Gastrocnemius medialis (tissue), 4 donors: Measurements from ENCODE around the gene PSAT1. TPM values are rescaled to one million over a fixed set of nuclear protein-coding genes. Genes with fewer than 3 reads are reported as not detected.
A peak's percentile ranks its signal among the peaks of the same experiment; 100 is the strongest.

Experiments
- ATAC-seq, 2 donors: fragments of 150-250 bp; one replicate each; pipeline ENCODE4 v1.9.1; 2016
- DNase-seq, 2 donors: peaks; one replicate each; pipeline ENCODE4 v3.0.0-alpha.2; 2019
- H3K27ac ChIP-seq, 4 donors: fragments of 200-600 bp; sonication (generic); 1 replicate in 1 of 4; 2 replicates in 3 of 4; pipeline ENCODE4 v1.5.1; 2016 to 2018; ENCODE audit warnings: mild to moderate bottlenecking in 2 of 4, moderate library complexity in 1 of 4
- H3K27me3 ChIP-seq, 3 donors: fragments of 200-600 bp; sonication (generic) in 2 of 3; 1 replicate in 1 of 3; 2 replicates in 2 of 3; pipeline versions ENCODE4 v1.5.1 to v1.6.0; 2016 to 2019; ENCODE audit warnings: mild to moderate bottlenecking in 1 of 3, moderate library complexity in 1 of 3
- H3K36me3 ChIP-seq, 2 donors: fragments of 200-600 bp; sonication (generic) in 1 of 2; one replicate each; pipeline ENCODE4 v1.5.1; 2017 to 2018
- H3K4me1 ChIP-seq, 2 donors: fragments of 200-600 bp; sonication (generic) in 1 of 2; one replicate each; pipeline ENCODE4 v1.5.1; 2016 to 2017; ENCODE audit warnings: mild to moderate bottlenecking in 2 of 2
- H3K4me3 ChIP-seq, 4 donors: fragments of 200-600 bp; sonication (generic) in 3 of 4; 1 replicate in 1 of 4; 2 replicates in 3 of 4; pipeline ENCODE4 v1.5.1; 2016 to 2019; ENCODE audit warnings: mild to moderate bottlenecking in 2 of 4
- H3K9me3 ChIP-seq, 3 donors: fragments of 200-600 bp; sonication (generic) in 2 of 3; 1 replicate in 1 of 3; 2 replicates in 2 of 3; pipeline ENCODE4 v1.5.1; 2016 to 2019
- CTCF ChIP-seq, 5 experiments: fragments of 450-650 bp in 3 of 5; fragments of 200-600 bp in 2 of 5; sonication (generic) in 2 of 5; IDR thresholded peaks in 4 of 5; conservative IDR thresholded peaks in 1 of 5; 1 replicate in 4 of 5; 2 replicates in 1 of 5; pipeline ENCODE4 v1.5.1; 2016 to 2019; ENCODE audit warnings: antibody characterized with exemption in 5 of 5, mild to moderate bottlenecking in 3 of 5, moderate library complexity in 3 of 5
- POLR2A ChIP-seq, 2 donors: fragments of 450-650 bp; IDR thresholded peaks; one replicate each; pipeline ENCODE4 v1.6.1; 2017; ENCODE audit warnings: antibody characterized with exemption in 2 of 2, mild to moderate bottlenecking in 2 of 2, moderate library complexity in 2 of 2
- in situ Hi-C, 4 donors: fragments of 200-750 bp; cut with MboI; loops; one replicate each; pipeline versions ENCODE4 v1.15.0 to v1.8.0; 2017; ENCODE audit warnings: low sequenced_read_pairs in 4 of 4
- intact Hi-C: fragments of 100-400 bp; cut with DNase I; formaldehyde crosslinking; loops from one replicate; pipeline ENCODE4 v1.15.1; 2023; ENCODE audit warnings: low total_unique reads
- total RNA-seq, 4 donors: library from RNA; depleted of rRNA; stranded (reverse); fragments of >200 nt; gene quantifications; one replicate each; pipeline versions ENCODE4 v1.1.0 to v1.2.3, GENCODE V29; 2016

The PSAT1 gene
- total RNA-seq, 4 donors from 2014 or later: 0.33 to 0.52 TPM; not detected in 2

- no peaks in the 10 kb centered on the region for H3K4me1 ChIP-seq
- intact Hi-C loops (no loop called here), in situ Hi-C loops (no loop called here)
- DNase-seq (no peak), ATAC-seq (no peak)
- no peaks in the 10 kb centered on the region for H3K9me3 ChIP-seq
- peaks cover 0 to 35% of the 10 kb centered on the region in 2 donors for H3K36me3 ChIP-seq
- TF ChIP-seq POLR2A (IDR thresholded peaks at IDR 0.05): no peak
- TF ChIP-seq CTCF (IDR thresholded peaks at IDR 0.05 in 4 of 5, conservative IDR thresholded peaks at IDR 0.05 in 1 of 5): no peak
- H3K27ac ChIP-seq: no peak overlapping the region
- H3K4me3 ChIP-seq: no peak overlapping the region
- H3K27me3 ChIP-seq: no peaks in the 10 kb centered on the region
Measured at GRCh38 chr9:78269784-78270183, 27.1 kb upstream of the PSAT1 start.

GRCh38 chr9:78272307-78272706, 24.6 kb upstream of the PSAT1 start:
- intact Hi-C loops: no loop called here

GRCh38 chr9:78273761-78274160, 23.2 kb upstream of the PSAT1 start:
- ATAC-seq (no peak), DNase-seq (no peak)
- intact Hi-C loops: no loop called here
- H3K27ac ChIP-seq: no peak overlapping the region
- H3K36me3 ChIP-seq: peaks cover 0 to 10% of the 10 kb centered on the region in 2 donors
- H3K9me3 ChIP-seq: no peaks in the 10 kb centered on the region
- TF ChIP-seq CTCF (IDR thresholded peaks at IDR 0.05 in 4 of 5, conservative IDR thresholded peaks at IDR 0.05 in 1 of 5): no peak
- TF ChIP-seq POLR2A (IDR thresholded peaks at IDR 0.05): no peak
- no peaks in the 10 kb centered on the region for H3K4me1 ChIP-seq
- H3K27me3 ChIP-seq: no peaks in the 10 kb centered on the region
- H3K4me3 ChIP-seq: no peak overlapping the region
- in situ Hi-C loops: no loop called here

More at GRCh38 chr9:78272307-78272706, 24.6 kb upstream of the PSAT1 start:
- in situ Hi-C loops: no loop called here
- peaks cover 0 to 20% of the 10 kb centered on the region in 2 donors for H3K36me3 ChIP-seq
- ATAC-seq (no peak), DNase-seq (no peak)
- TF ChIP-seq CTCF (IDR thresholded peaks at IDR 0.05 in 4 of 5, conservative IDR thresholded peaks at IDR 0.05 in 1 of 5) (no peak), POLR2A (IDR thresholded peaks at IDR 0.05) (no peak)
- no peaks in the 10 kb centered on the region for H3K4me1 ChIP-seq
- no peaks in the 10 kb centered on the region for H3K9me3 ChIP-seq
- H3K4me3 ChIP-seq: no peak overlapping the region
- no peak overlapping the region for H3K27ac ChIP-seq
- H3K27me3 ChIP-seq: no peaks in the 10 kb centered on the region

- H3K36me3 ChIP-seq: no peaks in the 10 kb centered on the region
- no peak overlapping the region for H3K4me3 ChIP-seq
- no peaks in the 10 kb centered on the region for H3K27me3 ChIP-seq
- DNase-seq (no peak), ATAC-seq (peak; percentile 66 to 73)
- no peaks in the 10 kb centered on the region for H3K9me3 ChIP-seq
- H3K27ac ChIP-seq: no peak overlapping the region
- intact Hi-C loops (no loop called here), in situ Hi-C loops (no loop called here)
- no peak for TF ChIP-seq POLR2A (IDR thresholded peaks at IDR 0.05)
- no peak for TF ChIP-seq CTCF (IDR thresholded peaks at IDR 0.05 in 4 of 5, conservative IDR thresholded peaks at IDR 0.05 in 1 of 5)
- peaks cover 0 to 8% of the 10 kb centered on the region in 2 donors for H3K4me1 ChIP-seq
Measured at GRCh38 chr9:78278177-78278777, 18.6 kb upstream of the PSAT1 start.

GRCh38 chr9:78278801-78279200, 18.1 kb upstream of the PSAT1 start:
- TF ChIP-seq CTCF (IDR thresholded peaks at IDR 0.05 in 4 of 5, conservative IDR thresholded peaks at IDR 0.05 in 1 of 5) (no peak), POLR2A (IDR thresholded peaks at IDR 0.05) (no peak)
- intact Hi-C loops: no loop called here
- Histone ChIP-seq H3K27me3 (no peaks in the 10 kb centered on the region), H3K4me1 (peaks cover 0 to 8% of the 10 kb centered on the region in 2 donors), H3K4me3 (no peak overlapping the region), H3K36me3 (no peaks in the 10 kb centered on the region), H3K9me3 (no peaks in the 10 kb centered on the region), H3K27ac (no peak overlapping the region)
- ATAC-seq (no peak), DNase-seq (no peak)
- in situ Hi-C loops: no loop called here
